ENCODE data around the gene NFIX. TPM values are rescaled to one million over a fixed set of nuclear protein-coding genes. Genes with fewer than 3 reads are reported as not detected.

Gene NFIX
- total RNA-seq, 4 donors from 2014 or later = 39.8 to 55.8 (median 48.2) TPM

DNA sequence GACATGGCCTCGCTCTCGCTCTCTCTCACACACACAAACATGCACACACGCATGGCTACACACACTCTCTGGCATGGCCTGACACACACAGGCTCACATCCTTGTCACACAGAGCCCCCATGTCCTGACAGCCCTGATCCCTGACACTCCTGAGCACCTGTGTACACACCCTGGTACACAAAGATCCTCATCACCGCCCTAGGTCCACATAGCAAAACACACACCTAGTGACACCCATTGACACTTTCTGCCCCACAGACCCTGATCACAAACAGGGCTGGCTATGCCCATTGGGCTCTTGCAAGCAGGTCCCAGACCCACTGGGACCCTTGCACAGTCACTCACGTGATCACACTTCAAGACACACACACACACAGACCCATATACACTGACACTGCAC, 4.0 kb upstream of the NFIX start:
- 94 to 95% methylated on average over 5 of the region's 5 CpGs for WGBS, 2 donors
- TF ChIP-seq POLR2A (IDR thresholded peaks at IDR 0.05) (no peak), EP300 (IDR thresholded peaks at IDR 0.05) (no peak)
- TF ChIP-seq, protein P1, sequence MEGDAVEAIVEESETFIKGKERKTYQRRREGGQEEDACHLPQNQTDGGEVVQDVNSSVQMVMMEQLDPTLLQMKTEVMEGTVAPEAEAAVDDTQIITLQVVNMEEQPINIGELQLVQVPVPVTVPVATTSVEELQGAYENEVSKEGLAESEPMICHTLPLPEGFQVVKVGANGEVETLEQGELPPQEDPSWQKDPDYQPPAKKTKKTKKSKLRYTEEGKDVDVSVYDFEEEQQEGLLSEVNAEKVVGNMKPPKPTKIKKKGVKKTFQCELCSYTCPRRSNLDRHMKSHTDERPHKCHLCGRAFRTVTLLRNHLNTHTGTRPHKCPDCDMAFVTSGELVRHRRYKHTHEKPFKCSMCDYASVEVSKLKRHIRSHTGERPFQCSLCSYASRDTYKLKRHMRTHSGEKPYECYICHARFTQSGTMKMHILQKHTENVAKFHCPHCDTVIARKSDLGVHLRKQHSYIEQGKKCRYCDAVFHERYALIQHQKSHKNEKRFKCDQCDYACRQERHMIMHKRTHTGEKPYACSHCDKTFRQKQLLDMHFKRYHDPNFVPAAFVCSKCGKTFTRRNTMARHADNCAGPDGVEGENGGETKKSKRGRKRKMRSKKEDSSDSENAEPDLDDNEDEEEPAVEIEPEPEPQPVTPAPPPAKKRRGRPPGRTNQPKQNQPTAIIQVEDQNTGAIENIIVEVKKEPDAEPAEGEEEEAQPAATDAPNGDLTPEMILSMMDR (IDR thresholded peaks at IDR 0.05) = no peak
- Histone ChIP-seq H3K9me3 (no peaks in the 10 kb centered on the region), H3K27ac (no peak overlapping the region), H3K36me3 (no peaks in the 10 kb centered on the region), H3K4me1 (peaks cover 0 to 4% (median 0%) of the 10 kb centered on the region in 4 donors), H3K4me3 (no peak overlapping the region), H3K27me3 (no peaks in the 10 kb centered on the region)
- no peak for DNase-seq (ENCODE audit: low spot score in 2 of 2)

DNA sequence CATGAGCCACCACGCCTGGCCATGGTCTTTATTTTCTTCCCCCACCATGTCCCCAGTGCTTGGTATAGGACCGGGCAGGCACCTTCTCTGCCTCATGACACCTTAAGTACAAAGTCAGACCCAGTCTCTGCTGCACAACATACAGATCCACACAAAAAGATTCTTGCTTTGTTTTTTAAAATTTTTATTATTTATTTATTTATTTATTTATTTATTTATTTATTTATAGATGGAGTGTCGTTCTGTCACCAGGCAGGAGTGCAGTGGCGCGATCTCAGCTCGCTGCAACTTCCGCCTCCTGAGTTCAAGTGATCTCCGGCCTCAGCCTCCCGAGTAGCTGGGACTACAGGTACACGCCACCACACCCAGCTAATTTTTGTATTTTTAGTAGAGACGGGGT, 2.5 kb upstream of the NFIX start:
- Histone ChIP-seq H3K27me3 (no peaks in the 10 kb centered on the region), H3K4me1 (peaks cover 0 to 18% (median 11%) of the 10 kb centered on the region in 4 donors), H3K4me3 (no peak overlapping the region), H3K9me3 (no peaks in the 10 kb centered on the region), H3K27ac (no peak overlapping the region), H3K36me3 (no peaks in the 10 kb centered on the region)
- DNase-seq (ENCODE audit: low spot score in 2 of 2) = no peak
- TF ChIP-seq, protein P1 (IDR thresholded peaks at IDR 0.05) = no peak
- TF ChIP-seq EP300 (IDR thresholded peaks at IDR 0.05) (no peak), POLR2A (IDR thresholded peaks at IDR 0.05) (no peak)
- 93% methylated on average over 11 of the region's 11 CpGs for WGBS, 2 donors

DNA sequence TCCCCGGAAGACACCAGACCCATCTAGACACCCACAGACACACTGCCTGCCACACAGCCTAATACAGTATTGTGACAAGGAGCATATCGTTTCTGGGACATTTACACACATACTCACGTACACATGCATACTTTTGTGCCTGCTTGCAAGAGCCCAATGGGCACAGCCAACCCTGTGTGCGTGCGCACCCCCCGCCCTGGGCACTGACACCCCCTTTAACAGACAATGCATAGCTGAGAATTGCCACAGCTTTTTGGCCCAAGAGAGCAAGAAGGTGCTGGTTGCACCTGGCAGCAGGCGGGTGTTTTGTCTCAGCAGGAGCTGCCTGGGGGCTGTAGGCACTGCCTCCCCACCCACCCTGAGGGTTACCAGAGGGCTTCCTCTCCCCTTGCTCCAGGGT, 1.7 kb upstream of the NFIX start:
- Histone ChIP-seq H3K27me3 (no peaks in the 10 kb centered on the region), H3K9me3 (no peaks in the 10 kb centered on the region), H3K4me3 (no peak overlapping the region), H3K27ac (no peak overlapping the region), H3K36me3 (no peaks in the 10 kb centered on the region), H3K4me1 (peaks cover 0 to 27% (median 13%) of the 10 kb centered on the region in 4 donors)
- DNase-seq (ENCODE audit: low spot score in 2 of 2) = no peak
- 77 to 83% methylated on average over 7 of the region's 7 CpGs for WGBS, 2 donors
- TF ChIP-seq, protein P1 (IDR thresholded peaks at IDR 0.05) = no peak

DNA sequence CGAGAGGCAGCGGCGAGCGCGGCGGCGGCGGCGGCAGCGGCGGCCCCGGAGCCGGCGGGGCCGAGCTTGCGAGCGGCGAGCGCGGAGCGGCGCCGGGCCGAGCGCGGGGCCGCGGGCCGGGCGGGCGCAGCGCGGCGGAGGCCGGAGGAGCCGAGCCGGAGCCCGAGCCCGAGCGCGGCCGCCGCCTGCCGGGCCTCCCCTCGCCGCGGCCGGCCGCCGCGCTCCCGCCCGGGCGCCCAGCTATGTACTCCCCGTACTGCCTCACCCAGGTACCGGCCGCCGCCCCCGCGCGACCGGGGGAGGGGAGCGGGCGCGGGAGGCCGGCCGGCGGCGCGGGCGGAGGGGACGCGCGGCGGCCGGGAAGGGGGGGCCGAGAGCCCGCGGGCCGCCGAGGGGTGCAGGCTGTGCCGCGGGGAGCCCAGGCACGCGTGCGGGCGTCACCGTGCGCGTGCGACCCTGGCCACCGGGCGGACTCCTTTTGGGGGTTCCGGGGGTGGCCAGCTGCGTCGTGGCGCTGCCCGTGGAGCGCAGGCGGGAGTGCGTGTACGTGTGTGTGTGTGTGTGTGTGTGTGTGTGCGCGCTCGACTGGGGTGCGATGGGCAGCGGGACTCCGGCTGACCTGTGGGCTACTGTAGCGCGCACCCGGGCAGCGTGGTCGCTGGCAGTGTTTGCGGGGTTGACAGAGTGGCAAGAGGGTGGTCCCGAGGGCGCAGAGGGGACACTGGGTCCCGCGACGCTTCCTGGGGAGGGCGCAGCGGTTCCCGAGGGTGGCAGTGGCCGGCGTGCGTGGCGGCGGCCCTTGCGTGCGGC, 526 bp downstream of the NFIX start:
- H3K27me3 ChIP-seq = no peaks in the 10 kb centered on the region
- peak in 1 of 2 donors; percentile 24 for DNase-seq (ENCODE audit: low spot score in 2 of 2)
- H3K4me3 ChIP-seq = peak overlapping the region; percentile 57 to 80 (median 71)
- no peaks in the 10 kb centered on the region for H3K9me3 ChIP-seq
- peak overlapping the region; percentile 77 to 93 (median 84) for H3K27ac ChIP-seq
- H3K36me3 ChIP-seq = no peaks in the 10 kb centered on the region
- H3K4me1 ChIP-seq = peaks cover 0 to 43% (median 13%) of the 10 kb centered on the region in 4 donors
- TF ChIP-seq EP300 (IDR thresholded peaks at IDR 0.05) (peak in 1 of 2 donors; percentile 10), POLR2A (IDR thresholded peaks at IDR 0.05) (no peak)
- TF ChIP-seq, protein P1 (IDR thresholded peaks at IDR 0.05) = peak in 1 of 5 experiments; percentile 24
- WGBS, 2 donors = 0 to 2% methylated on average over 33 to 53 of the region's 129 CpGs

DNA sequence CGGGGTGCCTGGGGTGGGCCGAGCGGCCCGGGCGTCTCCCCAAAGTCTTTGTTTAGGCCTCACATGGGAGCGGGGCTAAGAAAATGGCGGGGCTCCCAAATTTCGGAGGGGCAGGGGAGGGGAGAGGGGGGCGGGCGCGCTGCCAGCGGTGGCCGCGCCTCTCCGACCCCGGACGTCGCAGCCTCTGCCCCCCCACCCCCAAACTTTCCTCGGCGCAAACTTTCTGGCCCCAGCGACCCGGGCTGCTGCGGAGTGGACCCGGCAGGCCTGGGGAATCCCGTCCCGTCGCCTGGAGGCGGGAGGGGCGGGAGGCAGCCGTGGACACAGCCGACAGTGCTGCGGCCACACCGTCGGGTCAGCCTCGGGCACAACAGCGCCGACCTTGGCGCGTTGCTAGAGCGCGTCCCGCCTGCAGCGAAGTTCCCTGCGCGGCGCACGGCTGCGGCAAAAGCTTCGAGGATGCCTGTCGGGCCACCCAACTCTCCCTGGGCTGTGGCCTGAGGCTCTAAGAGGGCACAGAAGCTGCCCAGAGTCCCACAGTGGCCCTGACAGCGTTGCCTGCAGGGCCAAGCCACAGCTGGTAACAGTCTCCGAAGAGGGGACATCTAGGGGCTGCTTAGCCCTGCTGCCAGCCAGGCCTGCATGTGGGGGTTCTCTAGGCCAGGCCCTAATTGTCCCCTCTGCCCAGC, 1.3 kb downstream of the NFIX start:
- peak overlapping the region; percentile 77 to 93 (median 84) for H3K27ac ChIP-seq
- H3K36me3 ChIP-seq = no peaks in the 10 kb centered on the region
- no peaks in the 10 kb centered on the region for H3K27me3 ChIP-seq
- peak overlapping the region; percentile 57 to 80 (median 71) for H3K4me3 ChIP-seq
- 4 to 9% methylated on average over 8 to 49 of the region's 52 CpGs for WGBS, 2 donors
- peaks cover 0 to 51% (median 15%) of the 10 kb centered on the region in 4 donors for H3K4me1 ChIP-seq
- TF ChIP-seq EP300 (IDR thresholded peaks at IDR 0.05) (peak in 1 of 2 donors; percentile 4), POLR2A (IDR thresholded peaks at IDR 0.05) (no peak)
- TF ChIP-seq, protein P1 (IDR thresholded peaks at IDR 0.05) = no peak
- DNase-seq (ENCODE audit: low spot score in 2 of 2) = peak in 1 of 2 donors; percentile 6
- H3K9me3 ChIP-seq = no peaks in the 10 kb centered on the region

All from tibial nerve (tissue), 4 donors.